GM12878 (cell line): ENCODE data around the gene MRPL32. TPM values are rescaled to one million over a fixed set of nuclear protein-coding genes. Genes with fewer than 3 reads are reported as not detected.

Experiments used
- BRCA1 ChIP-seq: IDR thresholded peaks from 2 replicates; pipeline ENCODE4 v1.6.1; 2011; ENCODE audit warnings: low read depth, low read length, improper control_type of control experiment
- MTA3 ChIP-seq: IDR thresholded peaks from 2 replicates; pipeline ENCODE4 v1.6.1; 2012; ENCODE audit warnings: low read length, inconsistent platforms, borderline replicate concordance
- NBN ChIP-seq: fragments of 450-650 bp; IDR thresholded peaks from 2 replicates; pipeline ENCODE4 v1.6.1; 2016
- NFIC ChIP-seq: IDR thresholded peaks from 2 replicates; pipeline ENCODE4 v1.6.1; 2012; ENCODE audit warnings: low read depth, mild to moderate bottlenecking, inconsistent platforms, low read length, moderate library complexity
- NFYA ChIP-seq: IDR thresholded peaks from 2 replicates; pipeline ENCODE4 v1.6.1; 2011; ENCODE audit warnings: low read depth, mild to moderate bottlenecking, low read length, improper control_type of control experiment, borderline replicate concordance
- POLR2AphosphoS2 ChIP-seq: IDR thresholded peaks from 2 replicates; pipeline ENCODE4 v1.6.1; 2011; ENCODE audit warnings: low read depth, mild to moderate bottlenecking, low read length, improper control_type of control experiment, moderate library complexity
- RAD21 ChIP-seq: IDR thresholded peaks from 2 replicates; pipeline ENCODE4 v1.6.1; 2011; ENCODE audit warnings: mild to moderate bottlenecking, low read depth, low read length, moderate library complexity; ENCODE audit not compliant: insufficient read depth
- SMAD1 ChIP-seq: fragments of 450-650 bp; IDR thresholded peaks from 2 replicates; pipeline ENCODE4 v1.6.1; 2018; ENCODE audit warnings: mild to moderate bottlenecking, low read depth; ENCODE audit not compliant: partially characterized antibody
- SMC3 ChIP-seq: IDR thresholded peaks from 2 replicates; pipeline ENCODE4 v1.6.1; 2011; ENCODE audit warnings: low read length, improper control_type of control experiment, borderline replicate concordance
- STAT3 ChIP-seq: IDR thresholded peaks from 2 replicates; pipeline ENCODE4 v1.6.1; 2011; ENCODE audit warnings: low read depth, low read length, improper control_type of control experiment
- TARDBP ChIP-seq: IDR thresholded peaks from 2 replicates; pipeline ENCODE4 v1.6.1; 2016; ENCODE audit warnings: borderline replicate concordance
- TBL1XR1 ChIP-seq: IDR thresholded peaks from 2 replicates; pipeline ENCODE4 v1.6.1; 2012; ENCODE audit warnings: low read depth, low read length, improper control_type of control experiment
- TCF12 ChIP-seq: IDR thresholded peaks from 2 replicates; pipeline ENCODE4 v1.6.1; 2011; ENCODE audit warnings: low read depth, mild to moderate bottlenecking, low read length
- ZNF622 ChIP-seq: fragments of 450-650 bp; IDR thresholded peaks from 2 replicates; pipeline ENCODE4 v1.6.1; 2017; ENCODE audit warnings: mild to moderate bottlenecking, inconsistent platforms
- polyA plus RNA-seq, 11 experiments: library from polyadenylated mRNA; depleted of rRNA in 4 of 11; unstranded in 6 of 11; stranded (reverse) in 5 of 11; fragments of >200 nt; fragmentation: Nextera tagmentation in 4 of 11; fragmentation: Illumina TruSeq in 1 of 11; extraction: Ambion mirVana in 4 of 11; extraction: Trizol in 1 of 11; gene quantifications; 1 replicate in 1 of 11; 2 replicates in 10 of 11; pipeline versions ENCODE4 v1.2.1 to v1.2.3, GENCODE V29; 2011 to 2016; ENCODE audit warnings: inconsistent platforms in 2 of 11, missing spikeins in 2 of 11, low read depth in 1 of 11
- total RNA-seq, 4 experiments: library from RNA; depleted of rRNA in 3 of 4; stranded (reverse); fragments of >200 nt in 3 of 4; fragmentation: Illumina TruSeq in 1 of 4; extraction: Trizol in 1 of 4; gene quantifications; 2 replicates each; pipeline versions ENCODE4 v1.2.1 to v1.2.3, GENCODE V29; 2013 to 2021
- TF ChIP-seq, protein P1 (sequence below): IDR thresholded peaks from 2 replicates; pipeline ENCODE4 v1.6.1; 2011; ENCODE audit warnings: borderline replicate concordance, low read depth, mild to moderate bottlenecking, moderate library complexity, low read length; ENCODE audit not compliant: insufficient read depth, poor library complexity, severe bottlenecking
- TF ChIP-seq, protein P2 (sequence below): IDR thresholded peaks from 2 replicates; pipeline ENCODE4 v1.6.1; 2011; ENCODE audit warnings: low read depth, mild to moderate bottlenecking, low read length, moderate library complexity, borderline replicate concordance; ENCODE audit errors: extremely low read depth
- TF ChIP-seq, protein P3 (sequence below): fragments of 450-650 bp; IDR thresholded peaks from 2 replicates; pipeline ENCODE4 v1.6.1; 2014; ENCODE audit warnings: mild to moderate bottlenecking
- TF ChIP-seq, protein P4 (sequence below): fragments of 450-650 bp; IDR thresholded peaks from 2 replicates; pipeline ENCODE4 v1.6.1; 2016; ENCODE audit warnings: mild to moderate bottlenecking, moderate library complexity, borderline replicate concordance
- TF ChIP-seq, protein P5 (sequence below): IDR thresholded peaks from 2 replicates; pipeline ENCODE4 v1.6.1; 2012; ENCODE audit warnings: low read depth, low read length, improper control_type of control experiment
- TF ChIP-seq, protein P6 (sequence below): fragments of 450-650 bp; IDR thresholded peaks from 2 replicates; pipeline ENCODE4 v1.6.1; 2016; ENCODE audit warnings: mild to moderate bottlenecking

The MRPL32 gene
- total and polyA plus RNA-seq, 10 of the 15 experiments (the other 5 are each of a cell fraction or from before 2014, with no cell fraction given): 65.3 to 339 (median 112) TPM

DNA sequence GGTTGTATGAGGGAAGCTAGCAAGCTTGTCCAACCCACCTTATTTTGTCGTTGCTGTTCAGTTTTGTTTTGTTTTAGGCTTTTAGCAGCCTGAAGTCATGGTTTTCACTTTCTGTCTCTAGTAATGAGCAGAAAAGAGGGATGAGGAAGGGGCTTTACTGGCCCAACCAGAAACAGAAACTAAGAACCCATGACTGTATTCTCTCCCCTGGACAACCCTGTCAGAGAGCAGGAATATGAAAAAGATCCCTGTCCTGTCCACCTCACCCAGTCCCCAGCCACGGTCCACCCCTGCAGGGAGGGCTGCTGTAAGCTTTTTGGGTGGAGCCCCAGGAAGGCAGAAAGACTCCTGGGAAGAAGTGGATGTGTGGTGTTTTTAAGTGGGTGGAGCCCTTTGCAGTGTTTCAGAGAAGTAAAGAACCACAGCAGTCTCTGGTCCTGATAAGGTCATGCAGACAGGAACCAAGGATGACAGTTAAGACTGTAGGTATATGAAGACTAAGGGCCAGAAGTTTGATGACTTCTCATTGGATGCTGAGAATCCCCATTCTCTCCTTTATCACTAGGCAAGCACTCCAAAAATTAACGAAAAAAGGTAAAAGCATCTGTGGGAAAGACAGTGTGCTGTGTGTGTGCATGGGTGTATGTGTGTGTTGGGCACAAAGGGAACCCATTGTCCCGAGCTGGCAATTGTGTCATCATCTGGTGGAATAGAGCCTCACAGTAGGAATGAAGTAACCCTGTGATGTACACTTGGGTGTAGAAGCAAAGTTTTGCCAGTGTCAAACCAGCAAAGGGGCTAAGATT lies 13.8 kb downstream of the MRPL32 start (continued):
- TF ChIP-seq, protein P1, sequence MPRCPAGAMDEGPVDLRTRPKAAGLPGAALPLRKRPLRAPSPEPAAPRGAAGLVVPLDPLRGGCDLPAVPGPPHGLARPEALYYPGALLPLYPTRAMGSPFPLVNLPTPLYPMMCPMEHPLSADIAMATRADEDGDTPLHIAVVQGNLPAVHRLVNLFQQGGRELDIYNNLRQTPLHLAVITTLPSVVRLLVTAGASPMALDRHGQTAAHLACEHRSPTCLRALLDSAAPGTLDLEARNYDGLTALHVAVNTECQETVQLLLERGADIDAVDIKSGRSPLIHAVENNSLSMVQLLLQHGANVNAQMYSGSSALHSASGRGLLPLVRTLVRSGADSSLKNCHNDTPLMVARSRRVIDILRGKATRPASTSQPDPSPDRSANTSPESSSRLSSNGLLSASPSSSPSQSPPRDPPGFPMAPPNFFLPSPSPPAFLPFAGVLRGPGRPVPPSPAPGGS: no peak
- TF ChIP-seq, protein P2, sequence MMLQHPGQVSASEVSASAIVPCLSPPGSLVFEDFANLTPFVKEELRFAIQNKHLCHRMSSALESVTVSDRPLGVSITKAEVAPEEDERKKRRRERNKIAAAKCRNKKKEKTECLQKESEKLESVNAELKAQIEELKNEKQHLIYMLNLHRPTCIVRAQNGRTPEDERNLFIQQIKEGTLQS: no peak
- TF ChIP-seq POLR2AphosphoS2: no peak
- no peak for TF ChIP-seq ZNF622
- TF ChIP-seq, protein P3, sequence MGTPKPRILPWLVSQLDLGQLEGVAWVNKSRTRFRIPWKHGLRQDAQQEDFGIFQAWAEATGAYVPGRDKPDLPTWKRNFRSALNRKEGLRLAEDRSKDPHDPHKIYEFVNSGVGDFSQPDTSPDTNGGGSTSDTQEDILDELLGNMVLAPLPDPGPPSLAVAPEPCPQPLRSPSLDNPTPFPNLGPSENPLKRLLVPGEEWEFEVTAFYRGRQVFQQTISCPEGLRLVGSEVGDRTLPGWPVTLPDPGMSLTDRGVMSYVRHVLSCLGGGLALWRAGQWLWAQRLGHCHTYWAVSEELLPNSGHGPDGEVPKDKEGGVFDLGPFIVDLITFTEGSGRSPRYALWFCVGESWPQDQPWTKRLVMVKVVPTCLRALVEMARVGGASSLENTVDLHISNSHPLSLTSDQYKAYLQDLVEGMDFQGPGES: no peak
- TF ChIP-seq NFIC: peak; percentile 17; the same call in 1 of the 2 replicates
- TF ChIP-seq, protein P4, sequence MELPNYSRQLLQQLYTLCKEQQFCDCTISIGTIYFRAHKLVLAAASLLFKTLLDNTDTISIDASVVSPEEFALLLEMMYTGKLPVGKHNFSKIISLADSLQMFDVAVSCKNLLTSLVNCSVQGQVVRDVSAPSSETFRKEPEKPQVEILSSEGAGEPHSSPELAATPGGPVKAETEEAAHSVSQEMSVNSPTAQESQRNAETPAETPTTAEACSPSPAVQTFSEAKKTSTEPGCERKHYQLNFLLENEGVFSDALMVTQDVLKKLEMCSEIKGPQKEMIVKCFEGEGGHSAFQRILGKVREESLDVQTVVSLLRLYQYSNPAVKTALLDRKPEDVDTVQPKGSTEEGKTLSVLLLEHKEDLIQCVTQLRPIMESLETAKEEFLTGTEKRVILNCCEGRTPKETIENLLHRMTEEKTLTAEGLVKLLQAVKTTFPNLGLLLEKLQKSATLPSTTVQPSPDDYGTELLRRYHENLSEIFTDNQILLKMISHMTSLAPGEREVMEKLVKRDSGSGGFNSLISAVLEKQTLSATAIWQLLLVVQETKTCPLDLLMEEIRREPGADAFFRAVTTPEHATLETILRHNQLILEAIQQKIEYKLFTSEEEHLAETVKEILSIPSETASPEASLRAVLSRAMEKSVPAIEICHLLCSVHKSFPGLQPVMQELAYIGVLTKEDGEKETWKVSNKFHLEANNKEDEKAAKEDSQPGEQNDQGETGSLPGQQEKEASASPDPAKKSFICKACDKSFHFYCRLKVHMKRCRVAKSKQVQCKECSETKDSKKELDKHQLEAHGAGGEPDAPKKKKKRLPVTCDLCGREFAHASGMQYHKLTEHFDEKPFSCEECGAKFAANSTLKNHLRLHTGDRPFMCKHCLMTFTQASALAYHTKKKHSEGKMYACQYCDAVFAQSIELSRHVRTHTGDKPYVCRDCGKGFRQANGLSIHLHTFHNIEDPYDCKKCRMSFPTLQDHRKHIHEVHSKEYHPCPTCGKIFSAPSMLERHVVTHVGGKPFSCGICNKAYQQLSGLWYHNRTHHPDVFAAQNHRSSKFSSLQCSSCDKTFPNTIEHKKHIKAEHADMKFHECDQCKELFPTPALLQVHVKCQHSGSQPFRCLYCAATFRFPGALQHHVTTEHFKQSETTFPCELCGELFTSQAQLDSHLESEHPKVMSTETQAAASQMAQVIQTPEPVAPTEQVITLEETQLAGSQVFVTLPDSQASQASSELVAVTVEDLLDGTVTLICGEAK: no peak
- TF ChIP-seq BRCA1: no peak
- no peak for TF ChIP-seq NBN
- TF ChIP-seq RAD21: no peak
- no peak for TF ChIP-seq TBL1XR1
- no peak for TF ChIP-seq MTA3
- TF ChIP-seq TCF12: no peak
- TF ChIP-seq TARDBP: no peak
- TF ChIP-seq SMAD1: no peak
- TF ChIP-seq NFYA: no peak
- no peak; the same call in 1 of the 2 replicates for TF ChIP-seq SMC3
- no peak for TF ChIP-seq STAT3
- TF ChIP-seq, protein P5, sequence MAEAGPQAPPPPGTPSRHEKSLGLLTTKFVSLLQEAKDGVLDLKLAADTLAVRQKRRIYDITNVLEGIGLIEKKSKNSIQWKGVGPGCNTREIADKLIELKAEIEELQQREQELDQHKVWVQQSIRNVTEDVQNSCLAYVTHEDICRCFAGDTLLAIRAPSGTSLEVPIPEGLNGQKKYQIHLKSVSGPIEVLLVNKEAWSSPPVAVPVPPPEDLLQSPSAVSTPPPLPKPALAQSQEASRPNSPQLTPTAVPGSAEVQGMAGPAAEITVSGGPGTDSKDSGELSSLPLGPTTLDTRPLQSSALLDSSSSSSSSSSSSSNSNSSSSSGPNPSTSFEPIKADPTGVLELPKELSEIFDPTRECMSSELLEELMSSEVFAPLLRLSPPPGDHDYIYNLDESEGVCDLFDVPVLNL: no peak
- TF ChIP-seq, protein P6, sequence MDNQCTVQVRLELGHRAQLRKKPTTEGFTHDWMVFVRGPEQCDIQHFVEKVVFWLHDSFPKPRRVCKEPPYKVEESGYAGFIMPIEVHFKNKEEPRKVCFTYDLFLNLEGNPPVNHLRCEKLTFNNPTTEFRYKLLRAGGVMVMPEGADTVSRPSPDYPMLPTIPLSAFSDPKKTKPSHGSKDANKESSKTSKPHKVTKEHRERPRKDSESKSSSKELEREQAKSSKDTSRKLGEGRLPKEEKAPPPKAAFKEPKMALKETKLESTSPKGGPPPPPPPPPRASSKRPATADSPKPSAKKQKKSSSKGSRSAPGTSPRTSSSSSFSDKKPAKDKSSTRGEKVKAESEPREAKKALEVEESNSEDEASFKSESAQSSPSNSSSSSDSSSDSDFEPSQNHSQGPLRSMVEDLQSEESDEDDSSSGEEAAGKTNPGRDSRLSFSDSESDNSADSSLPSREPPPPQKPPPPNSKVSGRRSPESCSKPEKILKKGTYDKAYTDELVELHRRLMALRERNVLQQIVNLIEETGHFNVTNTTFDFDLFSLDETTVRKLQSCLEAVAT: no peak
